Thymus (tissue), 14 donors: ENCODE results near the gene LRRC17. TPM values are rescaled to one million over a fixed set of nuclear protein-coding genes. Genes with fewer than 3 reads are reported as not detected.

Experiments
- DNase-seq, 9 donors: peaks; one replicate each; pipeline ENCODE4 v3.0.0-alpha.2; 2013; ENCODE audit warnings: low spot score in 9 of 9, low read depth in 6 of 9, missing footprints in 1 of 9
- H3K27ac ChIP-seq, 2 donors: one replicate each; pipeline ENCODE4 v1.5.1; 2013; ENCODE audit warnings: control low read depth in 1 of 2, low read depth in 1 of 2, low read length in 1 of 2, mild to moderate bottlenecking in 1 of 2, moderate library complexity in 1 of 2
- H3K27me3 ChIP-seq, 2 donors: one replicate each; pipeline ENCODE4 v1.5.1; 2013; ENCODE audit warnings: low read length in 1 of 2; ENCODE audit not compliant: control insufficient read depth in 2 of 2, insufficient read depth in 1 of 2
- H3K36me3 ChIP-seq, 2 donors: one replicate each; pipeline ENCODE4 v1.5.1; 2013; ENCODE audit warnings: low read length in 1 of 2, mild to moderate bottlenecking in 1 of 2, moderate library complexity in 1 of 2; ENCODE audit not compliant: control insufficient read depth in 2 of 2, insufficient read depth in 2 of 2
- H3K4me1 ChIP-seq, 2 donors: one replicate each; pipeline ENCODE4 v1.5.1; 2013; ENCODE audit warnings: low read length in 2 of 2; ENCODE audit not compliant: control insufficient read depth in 2 of 2, insufficient read depth in 2 of 2
- H3K4me3 ChIP-seq, 2 donors: one replicate each; pipeline ENCODE4 v1.5.1; 2013; ENCODE audit warnings: low read length in 2 of 2, control low read depth in 1 of 2, mild to moderate bottlenecking in 1 of 2
- H3K9me3 ChIP-seq, 2 donors: one replicate each; pipeline ENCODE4 v1.5.1; 2013; ENCODE audit warnings: low read length in 1 of 2, mild to moderate bottlenecking in 1 of 2; ENCODE audit not compliant: control insufficient read depth in 2 of 2, insufficient read depth in 1 of 2
- WGBS: extraction: QIAGEN DNeasy Blood & Tissue Kit; methylation state at CpG from one replicate; pipeline ENCODE4 v1.1.7; 2013; 5-methylcytosine and 5-hydroxymethylcytosine counted together
- long read RNA-seq, 10 donors: transcript quantifications; one replicate each; lab custom pipeline, GENCODE V29; 2026
- polyA plus RNA-seq: library from polyadenylated mRNA; stranded (reverse); fragments of 200-250 nt; gene quantifications from one replicate; pipeline ENCODE4 v1.2.3, GENCODE V29; 2013
- total RNA-seq: library from RNA; stranded (reverse); fragments of 120-200 nt; gene quantifications from one replicate; pipeline ENCODE4 v1.2.4, GENCODE V29; 2013
- donor health status: healthy.

The LRRC17 gene
- total RNA-seq (27.8 TPM), polyA plus RNA-seq (2.6 TPM)
- long read RNA-seq, donor 1, result 0 reads
- long read RNA-seq, donor 2, result 0 reads
- long read RNA-seq, donor 3, partial matches to known transcripts, result 33 of 39 reads
- long read RNA-seq, donor 3, other reads (novel, unspliced or antisense), result 0 of 39 reads
- long read RNA-seq, donor 4, partial matches to known transcripts, result 0 of 3 reads
- long read RNA-seq, donor 4, other reads (novel, unspliced or antisense), result 0 of 3 reads
- long read RNA-seq, donor 5, transcript LRRC17-202 (4 exons, 1,963 nt), result major isoform, 8 of 46 reads
- long read RNA-seq, donor 5, partial matches to known transcripts, result 37 of 46 reads
- long read RNA-seq, donor 5, other reads (novel, unspliced or antisense), result 0 of 46 reads
- long read RNA-seq, donor 6, transcript LRRC17-202 (4 exons, 1,963 nt), result major isoform, 5 of 5 reads
- long read RNA-seq, donor 6, partial matches to known transcripts, result 0 of 5 reads
- long read RNA-seq, donor 6, other reads (novel, unspliced or antisense), result 0 of 5 reads
- long read RNA-seq, donor 7, partial matches to known transcripts, result 0 of 3 reads
- long read RNA-seq, donor 7, other reads (novel, unspliced or antisense), result 0 of 3 reads
- long read RNA-seq, donor 8, partial matches to known transcripts, result 0 of 2 reads
- long read RNA-seq, donor 8, other reads (novel, unspliced or antisense), result 0 of 2 reads
- long read RNA-seq, donor 9, partial matches to known transcripts, result 0 of 2 reads
- long read RNA-seq, donor 9, other reads (novel, unspliced or antisense), result 0 of 2 reads
- long read RNA-seq, donor 10, partial matches to known transcripts, result 0 of 1 reads
- long read RNA-seq, donor 10, other reads (novel, unspliced or antisense), result 0 of 1 reads

DNA sequence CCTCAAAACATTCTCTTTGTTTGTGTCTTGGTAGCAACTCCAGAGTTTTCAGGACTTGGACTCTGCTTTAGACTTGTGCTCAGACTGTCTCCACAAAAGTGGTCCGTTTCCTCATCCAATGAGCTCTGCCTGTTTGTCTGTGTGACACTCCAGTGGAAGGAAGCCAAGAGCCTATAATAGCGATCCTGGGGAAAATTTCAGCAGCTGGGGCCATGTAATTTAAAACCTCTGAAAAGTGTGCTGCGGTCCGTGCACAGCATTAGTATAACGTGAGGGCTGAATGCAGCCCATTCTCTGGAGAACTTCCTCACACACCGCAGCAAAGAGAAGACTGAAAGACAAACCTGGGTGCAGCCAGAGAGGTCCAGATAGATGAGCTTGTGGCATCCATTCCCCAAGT lies at the start of gene LRRC17:
Gene LRRC17, plus strand, starts transcription at position 259 of the 400 bp plus-strand sequence. CDS start 20,914 bp downstream, outside the sequence.
- WGBS, result 62% methylated on average over 6 of the region's 6 CpGs
- Histone ChIP-seq H3K27ac (peak within 1 kb of the TSS in 1 of 2 donors; percentile 58), H3K27me3 (no peaks in the 10 kb centered on the region), H3K9me3 (peaks cover 0 to 5% of the 10 kb centered on the region in 2 donors), H3K4me1 (peaks cover 0 to 5% of the 10 kb centered on the region in 2 donors), H3K4me3 (peak within 1 kb of the TSS in 1 of 2 donors; percentile 17), H3K36me3 (no peaks in the 10 kb centered on the region)
- peak in 4 of 9 donors; percentile 6 to 37 (median 16) for DNase-seq

DNA sequence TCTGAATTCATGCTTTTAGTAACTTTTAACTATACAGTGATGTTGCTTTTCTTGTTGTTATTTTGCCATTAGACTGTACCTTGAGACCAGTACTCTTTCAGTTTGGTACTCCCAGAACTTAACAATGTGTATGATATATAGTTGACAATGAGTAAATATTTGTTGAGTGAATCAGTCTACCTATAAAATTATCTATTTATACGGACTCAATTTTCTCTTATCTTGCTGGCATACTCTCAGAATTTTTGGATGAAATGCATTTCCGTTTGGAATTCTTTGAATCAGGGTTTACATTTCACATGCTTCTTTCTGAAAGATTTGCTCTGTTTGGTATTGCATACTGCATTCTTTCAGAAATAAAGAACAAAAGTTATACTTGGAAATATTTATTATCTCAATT lies 47.8 kb upstream of the LRRC17 start:
- Histone ChIP-seq H3K4me1 (no peaks in the 10 kb centered on the region), H3K27ac (no peak overlapping the region), H3K36me3 (no peaks in the 10 kb centered on the region), H3K27me3 (no peaks in the 10 kb centered on the region), H3K9me3 (no peaks in the 10 kb centered on the region), H3K4me3 (no peak overlapping the region)
- DNase-seq, result no peak
- WGBS, result 91% methylated on average over 2 of the region's 2 CpGs

DNA sequence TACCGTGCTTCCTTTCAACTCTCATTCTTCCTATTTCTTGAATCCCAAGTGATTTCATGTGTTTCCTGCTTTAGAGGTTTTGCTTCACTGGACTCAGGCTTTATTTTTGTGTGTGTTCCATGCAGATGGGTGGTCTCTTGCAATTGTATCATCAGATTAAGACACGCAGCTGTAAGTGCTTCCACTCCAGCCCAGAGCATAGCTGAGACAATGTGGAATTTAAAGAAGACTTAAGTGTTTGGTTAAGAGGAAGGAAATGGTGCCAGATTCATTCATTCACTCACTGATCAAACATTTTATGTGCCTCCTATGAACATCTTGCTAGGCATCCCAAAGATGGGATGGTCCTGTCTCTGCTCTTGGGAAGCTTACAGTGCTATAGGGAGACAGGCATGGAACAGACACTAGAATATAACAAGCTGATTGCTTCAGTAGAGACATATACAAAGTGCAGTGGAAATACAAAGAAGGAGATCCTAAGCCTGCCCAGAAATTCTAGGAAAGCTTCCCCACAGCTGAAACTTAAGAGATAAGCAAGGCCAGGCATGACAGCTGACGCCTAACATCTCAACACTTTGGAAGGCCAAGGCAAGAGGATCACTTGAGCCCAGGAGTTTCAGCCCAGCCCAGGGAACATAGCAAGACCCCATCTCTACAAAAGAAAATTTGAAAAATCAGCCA lies 46.1 kb upstream of the LRRC17 start:
- 97% methylated on average over 3 of the region's 3 CpGs for WGBS
- Histone ChIP-seq H3K36me3 (no peaks in the 10 kb centered on the region), H3K27ac (no peak overlapping the region), H3K4me1 (no peaks in the 10 kb centered on the region), H3K27me3 (no peaks in the 10 kb centered on the region), H3K4me3 (no peak overlapping the region), H3K9me3 (no peaks in the 10 kb centered on the region)
- DNase-seq, result no peak

- Histone ChIP-seq H3K9me3 (no peaks in the 10 kb centered on the region), H3K27me3 (no peaks in the 10 kb centered on the region), H3K4me3 (no peak overlapping the region), H3K36me3 (peaks cover 0 to 3% of the 10 kb centered on the region in 2 donors), H3K4me1 (no peaks in the 10 kb centered on the region), H3K27ac (no peak overlapping the region)
- 98% methylated on average over 5 of the region's 5 CpGs for WGBS
- no peak for DNase-seq
Measured at GRCh38 chr7:102869195-102869594, 43.6 kb upstream of the LRRC17 start.

DNA sequence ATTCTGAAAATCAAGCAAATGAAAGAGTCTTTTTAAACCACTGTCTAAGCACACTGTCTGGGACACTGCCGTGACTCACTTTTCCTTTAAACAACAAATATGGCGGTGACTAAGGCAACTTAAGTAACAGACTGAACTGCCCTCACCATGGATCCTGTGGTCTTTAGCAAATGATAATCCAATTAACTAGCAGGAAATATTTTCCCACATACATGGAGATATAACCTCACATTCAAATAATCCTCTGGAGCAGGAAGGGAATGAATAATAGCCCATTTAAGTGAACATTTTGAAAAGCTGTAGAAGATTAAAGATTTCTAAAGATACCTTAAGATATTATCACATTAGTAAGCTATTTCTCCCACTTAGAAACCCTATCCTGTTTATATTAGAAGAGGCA lies 40.3 kb upstream of the LRRC17 start:
- no peak for DNase-seq
- Histone ChIP-seq H3K27me3 (no peaks in the 10 kb centered on the region), H3K4me3 (no peak overlapping the region), H3K27ac (no peak overlapping the region), H3K9me3 (no peaks in the 10 kb centered on the region), H3K36me3 (peaks cover 0 to 3% of the 10 kb centered on the region in 2 donors), H3K4me1 (no peaks in the 10 kb centered on the region)
- WGBS, result 99% methylated on average over 2 of the region's 2 CpGs

DNA sequence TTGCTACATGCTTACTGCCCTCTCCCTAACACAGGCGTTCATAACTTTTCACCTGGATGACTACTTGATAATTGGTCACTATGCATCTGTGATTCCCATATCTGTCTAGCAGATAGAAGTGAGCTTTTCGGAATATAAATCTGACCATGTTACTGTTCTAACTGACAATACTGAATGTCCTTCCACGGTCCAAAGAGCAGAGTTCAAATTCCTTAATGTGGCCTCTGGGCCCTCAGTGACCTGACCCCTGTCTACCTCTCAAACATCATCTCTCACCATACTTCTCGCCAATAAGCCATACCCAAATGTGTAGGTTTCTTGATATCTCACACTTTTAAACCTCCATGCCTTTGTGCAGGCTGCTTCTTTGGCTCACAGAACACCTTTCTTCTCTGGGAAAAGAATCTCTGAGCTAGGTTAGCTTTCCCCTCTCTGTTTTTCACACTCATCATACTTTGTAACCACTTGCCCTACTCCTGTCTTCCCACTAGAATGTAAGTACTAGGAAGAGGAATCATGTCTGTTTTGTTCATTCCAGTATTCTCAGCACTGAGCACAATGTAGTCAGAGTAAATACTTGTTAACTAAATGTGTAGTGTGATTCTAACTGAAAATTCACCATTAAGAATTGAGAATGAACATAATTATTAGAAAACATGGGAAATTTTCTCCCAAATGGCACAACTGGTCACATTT lies 39.2 kb upstream of the LRRC17 start:
- H3K27ac ChIP-seq, result no peak overlapping the region
- no peak overlapping the region for H3K4me3 ChIP-seq
- DNase-seq, result no peak
- H3K27me3 ChIP-seq, result no peaks in the 10 kb centered on the region
- H3K36me3 ChIP-seq, result peaks cover 0 to 3% of the 10 kb centered on the region in 2 donors
- H3K4me1 ChIP-seq, result no peaks in the 10 kb centered on the region
- no peaks in the 10 kb centered on the region for H3K9me3 ChIP-seq
- 99% methylated on average over 4 of the region's 4 CpGs for WGBS

GRCh38 chr7:102874166-102874829 lies 38.5 kb upstream of the LRRC17 start:
- Histone ChIP-seq H3K27ac (no peak overlapping the region), H3K36me3 (peaks cover 0 to 3% of the 10 kb centered on the region in 2 donors), H3K4me3 (no peak overlapping the region), H3K27me3 (no peaks in the 10 kb centered on the region), H3K9me3 (no peaks in the 10 kb centered on the region), H3K4me1 (no peaks in the 10 kb centered on the region)
- 71% methylated on average over 5 of the region's 5 CpGs for WGBS
- peak in 4 of 9 donors; percentile 5 to 41 (median 14) for DNase-seq

DNA sequence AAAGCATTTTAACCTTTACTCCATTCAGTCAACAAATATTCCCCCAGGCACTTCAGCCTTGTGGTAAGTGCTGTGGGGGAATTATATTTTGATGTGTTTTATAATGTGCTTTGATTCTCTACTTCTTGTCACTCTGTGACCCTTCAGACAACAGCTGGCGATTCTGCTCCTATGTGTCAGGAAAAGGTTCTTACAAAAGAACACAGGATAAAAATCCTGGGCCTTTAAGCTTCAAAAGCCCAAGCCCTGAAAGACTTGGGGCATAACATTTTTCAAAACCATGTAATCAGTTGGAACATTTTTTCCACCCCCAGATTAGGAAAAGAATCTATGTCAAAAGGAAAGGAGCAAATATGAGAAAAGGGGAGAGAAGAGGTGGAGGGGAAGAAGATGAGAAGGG lies 37.8 kb upstream of the LRRC17 start:
- no peak for DNase-seq
- Histone ChIP-seq H3K9me3 (no peaks in the 10 kb centered on the region), H3K27me3 (no peaks in the 10 kb centered on the region), H3K4me3 (no peak overlapping the region), H3K27ac (no peak overlapping the region), H3K4me1 (no peaks in the 10 kb centered on the region), H3K36me3 (peaks cover 0 to 3% of the 10 kb centered on the region in 2 donors)
- 81% methylated on average over 1 of the region's 1 CpG for WGBS
